ENCODE measurements around the gene KNCN.

Gene KNCN

GRCh38 chr1:46536527-46536926 is 14.9 kb downstream of the KNCN start:
- no peak for TF ChIP-seq CTCF (IDR thresholded peaks at IDR 0.05; ENCODE audit: borderline replicate concordance, insufficient read depth, low read depth, low read length)
- no peak overlapping the region for H3K4me3 ChIP-seq (ENCODE audit: low read depth, low read length)

- peak; percentile 59 for TF ChIP-seq CTCF (IDR thresholded peaks at IDR 0.05; ENCODE audit: borderline replicate concordance, insufficient read depth, low read depth, low read length)
- H3K4me3 ChIP-seq (ENCODE audit: low read depth, low read length) = no peak overlapping the region
These were observed 16.4 kb downstream of the KNCN start for GRCh38 chr1:46535063-46535462.

DNA sequence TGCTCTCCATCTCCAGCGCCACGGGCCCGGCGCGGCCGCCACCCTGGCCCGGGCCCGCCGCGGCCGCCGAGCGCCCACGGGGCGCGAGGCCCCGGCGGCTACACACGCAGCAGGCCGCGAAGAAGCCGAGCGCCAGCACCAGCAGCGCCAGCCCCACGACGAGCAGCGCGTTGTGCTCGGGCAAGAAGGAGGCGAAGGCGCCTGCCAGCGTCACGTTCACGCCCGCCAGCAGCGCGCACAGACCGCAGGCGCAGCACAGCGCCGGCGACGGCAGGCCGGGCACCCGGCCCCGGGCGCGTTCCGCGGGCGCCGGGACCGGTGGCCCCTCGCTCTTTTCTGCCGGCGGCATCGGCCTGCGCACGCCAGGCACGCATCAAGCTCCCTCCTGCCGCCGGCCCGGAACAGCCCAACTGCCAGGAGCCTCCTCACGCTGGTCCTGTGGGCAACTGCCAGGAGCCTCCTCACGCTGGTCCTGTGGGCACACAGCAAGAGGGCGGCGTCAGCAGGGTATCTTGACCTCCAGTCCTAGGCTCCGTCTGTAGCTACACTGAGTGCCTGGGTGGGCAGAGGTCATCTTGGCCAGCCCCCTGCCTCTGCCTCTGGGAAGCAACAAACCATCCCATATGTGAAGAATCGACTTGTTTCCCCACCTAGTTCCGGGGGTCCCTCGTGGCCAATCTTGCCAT is 18.1 kb downstream of the KNCN start:
- no peak for TF ChIP-seq CTCF (IDR thresholded peaks at IDR 0.05; ENCODE audit: borderline replicate concordance, insufficient read depth, low read depth, low read length)
- no peak overlapping the region for H3K4me3 ChIP-seq (ENCODE audit: low read depth, low read length)

DNA sequence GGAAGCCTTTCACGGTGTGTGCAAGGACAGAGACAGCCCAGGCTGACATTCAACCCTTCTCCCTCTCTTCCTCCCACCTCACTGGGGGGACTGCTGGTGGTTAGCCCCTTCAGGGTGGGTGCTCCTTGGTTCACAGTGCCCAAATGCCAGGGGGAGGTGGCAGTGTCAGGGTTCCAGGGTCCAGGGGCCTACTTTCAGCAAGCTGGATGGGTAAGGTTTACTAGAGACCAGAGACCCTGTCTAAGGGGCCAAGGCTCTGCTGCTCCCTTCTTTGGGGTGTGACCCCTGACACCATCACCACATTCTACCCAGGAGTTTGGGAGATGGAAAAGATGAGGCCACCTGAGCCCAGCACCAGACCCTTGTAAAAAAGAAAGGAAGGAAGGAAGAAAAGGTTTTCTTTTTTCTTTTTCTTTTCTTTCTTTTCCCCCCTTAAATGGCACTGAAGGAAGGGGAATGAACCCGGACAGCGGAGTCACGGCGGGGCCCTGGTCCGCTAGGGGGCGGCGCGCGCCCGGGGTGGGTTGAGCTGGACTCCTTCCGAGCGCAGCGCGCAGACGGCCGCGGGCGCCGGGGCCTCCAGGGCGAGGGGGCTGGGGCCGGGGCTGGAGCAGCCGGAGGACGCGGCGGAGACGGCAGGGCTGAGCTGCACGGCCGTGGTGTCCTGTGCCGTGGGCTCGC is 18.8 kb downstream of the KNCN start:
- H3K4me3 ChIP-seq (ENCODE audit: low read depth, low read length) = no peak overlapping the region
- peak; percentile 70 for TF ChIP-seq CTCF (IDR thresholded peaks at IDR 0.05; ENCODE audit: borderline replicate concordance, insufficient read depth, low read depth, low read length)

- TF ChIP-seq CTCF (IDR thresholded peaks at IDR 0.05; ENCODE audit: borderline replicate concordance, insufficient read depth, low read depth, low read length) = no peak
- H3K4me3 ChIP-seq (ENCODE audit: low read depth, low read length) = no peak overlapping the region
These were observed 19.4 kb downstream of the KNCN start for GRCh38 chr1:46532095-46532494.

- no peak for TF ChIP-seq CTCF (IDR thresholded peaks at IDR 0.05; ENCODE audit: borderline replicate concordance, insufficient read depth, low read depth, low read length)
- H3K4me3 ChIP-seq (ENCODE audit: low read depth, low read length) = no peak overlapping the region
These were observed 20.5 kb downstream of the KNCN start for GRCh38 chr1:46530791-46531409.

All from GM12875 (cell line).